ENCODE measurements around the gene AGMO.

The AGMO gene

DNA sequence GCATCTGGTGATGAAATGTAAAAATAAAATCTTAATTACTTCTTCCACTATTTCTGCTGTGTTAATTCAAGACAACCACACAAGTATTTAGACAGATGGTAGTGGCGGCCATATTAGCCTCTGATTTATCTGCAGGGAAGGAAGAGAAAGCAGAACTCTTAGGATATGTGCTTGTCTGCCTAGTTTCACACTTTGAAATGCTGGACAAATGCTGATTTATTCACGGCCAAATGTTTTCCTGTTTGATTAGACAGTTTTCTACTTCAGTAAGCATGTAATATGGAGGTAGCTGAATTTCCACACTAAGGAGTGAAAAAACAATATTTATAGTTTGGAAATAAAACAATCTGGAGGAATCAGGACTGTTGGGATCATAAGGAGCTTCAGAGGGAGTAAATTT lies 158.1 kb downstream of the AGMO start:
- H3K9ac ChIP-seq (ENCODE audit: low read length): no peak overlapping the region
- H3K27ac ChIP-seq (ENCODE audit: low read depth, low read length): no peak overlapping the region
- no peak overlapping the region for H2AFZ ChIP-seq (ENCODE audit: low read depth, low read length, severe bottlenecking)
- no peaks in the 10 kb centered on the region for H3K9me2 ChIP-seq (replicated peaks; ENCODE audit: insufficient read depth, low read length)
- H3K4me2 ChIP-seq (ENCODE audit: low read depth, low read length, poor library complexity, severe bottlenecking): no peak overlapping the region
- H3F3A ChIP-seq (ENCODE audit: insufficient read depth): no peaks in the 10 kb centered on the region
- H3K4me3 ChIP-seq (ENCODE audit: insufficient read depth, low read length, poor library complexity, severe bottlenecking): no peak overlapping the region
- no peaks in the 10 kb centered on the region for H3K79me2 ChIP-seq (ENCODE audit: insufficient read depth, low read length)
- peaks cover 4% of the 10 kb centered on the region; the same call in 1 of the 2 replicates for H3K9me3 ChIP-seq (ENCODE audit: insufficient read depth, low read length)
- no peaks in the 10 kb centered on the region for H4K20me1 ChIP-seq (ENCODE audit: low read depth, low read length)
- no peak for TF ChIP-seq EZH2phosphoT487 (conservative IDR thresholded peaks at IDR 0.05; ENCODE audit: low read length)
- TF ChIP-seq, protein P1, sequence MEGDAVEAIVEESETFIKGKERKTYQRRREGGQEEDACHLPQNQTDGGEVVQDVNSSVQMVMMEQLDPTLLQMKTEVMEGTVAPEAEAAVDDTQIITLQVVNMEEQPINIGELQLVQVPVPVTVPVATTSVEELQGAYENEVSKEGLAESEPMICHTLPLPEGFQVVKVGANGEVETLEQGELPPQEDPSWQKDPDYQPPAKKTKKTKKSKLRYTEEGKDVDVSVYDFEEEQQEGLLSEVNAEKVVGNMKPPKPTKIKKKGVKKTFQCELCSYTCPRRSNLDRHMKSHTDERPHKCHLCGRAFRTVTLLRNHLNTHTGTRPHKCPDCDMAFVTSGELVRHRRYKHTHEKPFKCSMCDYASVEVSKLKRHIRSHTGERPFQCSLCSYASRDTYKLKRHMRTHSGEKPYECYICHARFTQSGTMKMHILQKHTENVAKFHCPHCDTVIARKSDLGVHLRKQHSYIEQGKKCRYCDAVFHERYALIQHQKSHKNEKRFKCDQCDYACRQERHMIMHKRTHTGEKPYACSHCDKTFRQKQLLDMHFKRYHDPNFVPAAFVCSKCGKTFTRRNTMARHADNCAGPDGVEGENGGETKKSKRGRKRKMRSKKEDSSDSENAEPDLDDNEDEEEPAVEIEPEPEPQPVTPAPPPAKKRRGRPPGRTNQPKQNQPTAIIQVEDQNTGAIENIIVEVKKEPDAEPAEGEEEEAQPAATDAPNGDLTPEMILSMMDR (IDR thresholded peaks at IDR 0.05; ENCODE audit: insufficient read depth, low read length, poor library complexity, severe bottlenecking): no peak
- no peaks in the 10 kb centered on the region for H3K36me3 ChIP-seq (ENCODE audit: low read length)
- H3K27me3 ChIP-seq (ENCODE audit: low read length): no peaks in the 10 kb centered on the region

DNA sequence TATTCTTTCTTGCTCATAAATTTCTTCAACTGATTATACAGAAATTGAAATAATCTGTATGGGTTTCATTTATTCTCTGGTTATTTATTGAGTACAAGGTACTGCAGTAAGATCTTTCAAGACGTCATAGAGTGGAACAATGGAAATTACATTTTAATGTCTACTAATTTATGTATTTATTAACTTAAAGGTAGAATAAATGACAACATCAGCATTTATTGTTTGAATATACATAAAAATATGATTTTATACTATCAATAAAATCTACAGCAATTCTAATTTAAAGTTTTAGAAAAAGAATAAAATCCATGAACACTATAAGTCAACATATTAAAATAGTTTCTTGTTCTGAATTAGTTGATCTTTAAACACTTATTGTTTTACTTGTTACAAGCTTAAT lies 158.5 kb downstream of the AGMO start:
- peaks cover 4% of the 10 kb centered on the region; the same call in 1 of the 2 replicates for H3K9me3 ChIP-seq (ENCODE audit: insufficient read depth, low read length)
- no peak overlapping the region for H3K9ac ChIP-seq (ENCODE audit: low read length)
- no peaks in the 10 kb centered on the region for H3K79me2 ChIP-seq (ENCODE audit: insufficient read depth, low read length)
- TF ChIP-seq, protein P1 (IDR thresholded peaks at IDR 0.05; ENCODE audit: insufficient read depth, low read length, poor library complexity, severe bottlenecking): no peak
- TF ChIP-seq EZH2phosphoT487 (conservative IDR thresholded peaks at IDR 0.05; ENCODE audit: low read length): no peak
- H3K9me2 ChIP-seq (replicated peaks; ENCODE audit: insufficient read depth, low read length): no peaks in the 10 kb centered on the region
- no peaks in the 10 kb centered on the region for H3F3A ChIP-seq (ENCODE audit: insufficient read depth)
- no peaks in the 10 kb centered on the region for H3K36me3 ChIP-seq (ENCODE audit: low read length)
- H3K4me3 ChIP-seq (ENCODE audit: insufficient read depth, low read length, poor library complexity, severe bottlenecking): no peak overlapping the region
- H3K27ac ChIP-seq (ENCODE audit: low read depth, low read length): no peak overlapping the region
- H3K4me2 ChIP-seq (ENCODE audit: low read depth, low read length, poor library complexity, severe bottlenecking): no peak overlapping the region
- H4K20me1 ChIP-seq (ENCODE audit: low read depth, low read length): no peaks in the 10 kb centered on the region
- no peak overlapping the region for H2AFZ ChIP-seq (ENCODE audit: low read depth, low read length, severe bottlenecking)
- no peaks in the 10 kb centered on the region for H3K27me3 ChIP-seq (ENCODE audit: low read length)

- Histone ChIP-seq H3K4me3 (ENCODE audit: insufficient read depth, low read length, poor library complexity, severe bottlenecking) (no peak overlapping the region), H2AFZ (ENCODE audit: low read depth, low read length, severe bottlenecking) (no peak overlapping the region), H4K20me1 (ENCODE audit: low read depth, low read length) (no peaks in the 10 kb centered on the region), H3K27ac (ENCODE audit: low read depth, low read length) (no peak overlapping the region), H3K9me3 (ENCODE audit: insufficient read depth, low read length) (peaks cover 4% of the 10 kb centered on the region; the same call in 1 of the 2 replicates), H3K79me2 (ENCODE audit: insufficient read depth, low read length) (no peaks in the 10 kb centered on the region), H3K36me3 (ENCODE audit: low read length) (no peaks in the 10 kb centered on the region), H3K9me2 (replicated peaks; ENCODE audit: insufficient read depth, low read length) (no peaks in the 10 kb centered on the region), H3K27me3 (ENCODE audit: low read length) (no peaks in the 10 kb centered on the region), H3K9ac (ENCODE audit: low read length) (no peak overlapping the region), H3K4me2 (ENCODE audit: low read depth, low read length, poor library complexity, severe bottlenecking) (no peak overlapping the region), H3F3A (ENCODE audit: insufficient read depth) (no peaks in the 10 kb centered on the region)
- no peak for TF ChIP-seq EZH2phosphoT487 (conservative IDR thresholded peaks at IDR 0.05; ENCODE audit: low read length)
- TF ChIP-seq, protein P1 (IDR thresholded peaks at IDR 0.05; ENCODE audit: insufficient read depth, low read length, poor library complexity, severe bottlenecking): no peak
Observed at GRCh38 chr7:15402436-15403136, 159.2 kb downstream of the AGMO start.

Measured in SU-DHL-6 (cell line).